ENCODE data around the gene GPC2.

GPC2 gene

GRCh38 chr7:100120733-100121036, 56.5 kb downstream of the GPC2 start:
- TF ChIP-seq TAF1 (IDR thresholded peaks at IDR 0.05; ENCODE audit: borderline replicate concordance, insufficient read depth, low read length): no peak

- TF ChIP-seq REST (IDR thresholded peaks at IDR 0.05; ENCODE audit: insufficient read depth in 1 of 2, low read depth in 2 of 2, low read length in 2 of 2) (no peak), TAF1 (IDR thresholded peaks at IDR 0.05; ENCODE audit: borderline replicate concordance, insufficient read depth, low read length) (no peak), SIN3A (IDR thresholded peaks at IDR 0.05; ENCODE audit: borderline replicate concordance, insufficient read depth, low read length) (0 out of 2 replicates have a peak, but pooled peaks have one; percentile 7), FOXP2 (optimal IDR thresholded peaks at IDR 0.05; ENCODE audit: borderline replicate concordance, extremely low read depth, extremely low read length, insufficient read depth) (no peak), POLR2AphosphoS5 (IDR thresholded peaks at IDR 0.05; ENCODE audit: low read depth, low read length) (no peak; the same call in 1 of the 2 replicates)
Measured at GRCh38 chr7:100119970-100120732, 57.0 kb downstream of the GPC2 start.
